Activated B cell treated with CpG ODN at 0.5 μM for 24 hours (primary cell): Measurements from ENCODE around the gene LRFN5. TPM values are rescaled to one million over a fixed set of nuclear protein-coding genes. Genes with fewer than 3 reads are reported as not detected.

Source experiments
- ATAC-seq: fragments of 200-7000 bp; cut with Tn5 transposase; one replicate; pipeline ENCODE4 v1.10.0; 2021; ENCODE audit warnings: low read depth, mild to moderate bottlenecking, moderate library complexity
- CTCF ChIA-PET: fragments of 350-600 bp; sonication (Branson Sonifier 250); formaldehyde crosslinking; loops from one replicate; lab custom pipeline; 2021; ENCODE audit warnings: antibody characterized with exemption; lab: Charles Lee
- POLR2A ChIA-PET: fragments of 350-600 bp; sonication (Branson Sonifier 250); formaldehyde crosslinking; loops from one replicate; lab custom pipeline; 2021; ENCODE audit warnings: antibody characterized with exemption; lab: Charles Lee
- DNase-seq: peaks from one replicate; pipeline ENCODE4 v3.0.0; 2022
- H3K27ac Mint-ChIP-seq: one replicate; pipeline ENCODE4 v1.8.0; 2020; ENCODE audit warnings: mixed read lengths
- H3K27me3 Mint-ChIP-seq: one replicate; pipeline ENCODE4 v1.8.0; 2021; ENCODE audit warnings: mixed read lengths
- H3K36me3 Mint-ChIP-seq: one replicate; pipeline ENCODE4 v1.8.0; 2021; ENCODE audit warnings: low read depth, mixed read lengths
- H3K4me1 Mint-ChIP-seq: one replicate; pipeline ENCODE4 v1.8.0; 2021; ENCODE audit warnings: mixed read lengths
- H3K4me3 Mint-ChIP-seq: one replicate; pipeline ENCODE4 v1.8.0; 2020; ENCODE audit warnings: mild to moderate bottlenecking, mixed read lengths
- H3K9me3 Mint-ChIP-seq: one replicate; pipeline ENCODE4 v1.8.0; 2020; ENCODE audit warnings: mixed read lengths
- intact Hi-C: fragments of 100-400 bp; cut with micrococcal nuclease; formaldehyde crosslinking; loops from one replicate; pipeline ENCODE4 v1.15.1; 2024
- total RNA-seq: library from RNA; stranded (reverse); gene quantifications from 2 replicates; pipeline ENCODE4 v1.2.3, GENCODE V29; 2022
- TF ChIP-seq, protein P1 (sequence below): fragments of 200-600 bp; IDR thresholded peaks from one replicate; pipeline ENCODE4 v1.8.0; 2022; ENCODE audit warnings: antibody characterized with exemption, mild to moderate bottlenecking

The LRFN5 gene
- total RNA-seq, 1 donor from 2014 or later, result 0.11 TPM

GRCh38 chr14:41636492-41637392 is 30.1 kb downstream of the LRFN5 start:
- H3K36me3 Mint-ChIP-seq, result no peaks in the 10 kb centered on the region
- no peaks in the 10 kb centered on the region for H3K9me3 Mint-ChIP-seq
- H3K27me3 Mint-ChIP-seq, result no peaks in the 10 kb centered on the region
- H3K27ac Mint-ChIP-seq, result no peak overlapping the region
- H3K4me3 Mint-ChIP-seq, result no peak overlapping the region
- ATAC-seq (no peak), DNase-seq (no peak)
- TF ChIP-seq, protein P1, sequence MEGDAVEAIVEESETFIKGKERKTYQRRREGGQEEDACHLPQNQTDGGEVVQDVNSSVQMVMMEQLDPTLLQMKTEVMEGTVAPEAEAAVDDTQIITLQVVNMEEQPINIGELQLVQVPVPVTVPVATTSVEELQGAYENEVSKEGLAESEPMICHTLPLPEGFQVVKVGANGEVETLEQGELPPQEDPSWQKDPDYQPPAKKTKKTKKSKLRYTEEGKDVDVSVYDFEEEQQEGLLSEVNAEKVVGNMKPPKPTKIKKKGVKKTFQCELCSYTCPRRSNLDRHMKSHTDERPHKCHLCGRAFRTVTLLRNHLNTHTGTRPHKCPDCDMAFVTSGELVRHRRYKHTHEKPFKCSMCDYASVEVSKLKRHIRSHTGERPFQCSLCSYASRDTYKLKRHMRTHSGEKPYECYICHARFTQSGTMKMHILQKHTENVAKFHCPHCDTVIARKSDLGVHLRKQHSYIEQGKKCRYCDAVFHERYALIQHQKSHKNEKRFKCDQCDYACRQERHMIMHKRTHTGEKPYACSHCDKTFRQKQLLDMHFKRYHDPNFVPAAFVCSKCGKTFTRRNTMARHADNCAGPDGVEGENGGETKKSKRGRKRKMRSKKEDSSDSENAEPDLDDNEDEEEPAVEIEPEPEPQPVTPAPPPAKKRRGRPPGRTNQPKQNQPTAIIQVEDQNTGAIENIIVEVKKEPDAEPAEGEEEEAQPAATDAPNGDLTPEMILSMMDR, result no peak
- no peaks in the 10 kb centered on the region for H3K4me1 Mint-ChIP-seq
- intact Hi-C loops, result no loop called here
- ChIA-PET CTCF (no interaction called here), POLR2A (no interaction called here)

- Mint-ChIP-seq H3K27me3 (no peaks in the 10 kb centered on the region), H3K9me3 (no peaks in the 10 kb centered on the region), H3K4me3 (no peak overlapping the region), H3K36me3 (no peaks in the 10 kb centered on the region), H3K27ac (no peak overlapping the region), H3K4me1 (no peaks in the 10 kb centered on the region)
- intact Hi-C loops, result no loop called here
- ChIA-PET POLR2A (no interaction called here), CTCF (no interaction called here)
- DNase-seq (no peak), ATAC-seq (no peak)
- TF ChIP-seq, protein P1, result no peak
Observed at GRCh38 chr14:41641690-41642089, 35.0 kb downstream of the LRFN5 start.

DNA sequence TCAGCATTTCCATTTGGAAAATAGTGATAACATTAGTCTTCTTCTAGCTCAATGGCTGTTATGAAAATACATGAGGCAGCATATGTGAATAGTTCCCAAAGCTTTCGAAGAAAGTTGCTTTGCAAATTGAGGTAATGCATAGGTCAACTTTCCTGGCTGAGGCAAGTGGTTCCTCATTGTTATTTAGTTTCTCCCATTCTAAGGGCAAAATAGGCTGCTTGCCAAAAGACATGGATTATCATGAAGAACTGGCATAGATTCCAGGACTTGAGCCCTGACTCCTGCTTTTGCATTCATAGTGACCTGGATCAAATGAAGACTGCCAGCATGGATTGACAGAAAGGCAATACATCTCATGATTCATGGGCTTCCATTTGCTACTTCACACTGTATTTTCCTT is 35.7 kb downstream of the LRFN5 start:
- Mint-ChIP-seq H3K27me3 (no peaks in the 10 kb centered on the region), H3K9me3 (no peaks in the 10 kb centered on the region)
- CTCF ChIA-PET, result no interaction called here

DNA sequence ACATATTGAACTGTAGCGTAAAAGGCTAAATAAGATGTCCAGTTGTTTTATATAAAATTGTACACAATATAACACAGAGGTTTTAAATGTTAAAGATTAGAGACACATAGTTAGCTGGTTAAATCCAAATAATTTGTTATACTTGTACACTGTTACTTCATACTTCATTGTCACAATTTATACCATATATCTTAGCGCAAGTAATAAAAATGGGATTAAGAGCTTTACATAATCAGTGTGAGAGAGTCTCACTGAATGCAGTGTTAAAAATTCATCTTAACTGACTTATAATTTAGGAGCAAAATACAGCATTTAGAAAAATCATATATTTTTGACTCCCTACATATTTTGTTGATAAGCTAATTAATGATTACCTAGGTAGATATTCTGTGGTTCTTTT is 36.1 kb downstream of the LRFN5 start:
- Mint-ChIP-seq H3K4me1 (no peaks in the 10 kb centered on the region), H3K9me3 (no peaks in the 10 kb centered on the region), H3K36me3 (no peaks in the 10 kb centered on the region), H3K4me3 (no peak overlapping the region), H3K27me3 (no peaks in the 10 kb centered on the region), H3K27ac (no peak overlapping the region)
- DNase-seq (no peak), ATAC-seq (no peak)
- TF ChIP-seq, protein P1, result no peak
- intact Hi-C loops, result no loop called here
- ChIA-PET POLR2A (no interaction called here), CTCF (no interaction called here)

More for the DNA sequence above, 35.7 kb downstream of the LRFN5 start:
- Mint-ChIP-seq H3K36me3 (no peaks in the 10 kb centered on the region), H3K4me1 (no peaks in the 10 kb centered on the region), H3K27ac (no peak overlapping the region), H3K4me3 (no peak overlapping the region)
- intact Hi-C loops, result no loop called here
- DNase-seq (no peak), ATAC-seq (no peak)
- POLR2A ChIA-PET, result no interaction called here
- TF ChIP-seq, protein P1, result no peak

- no peak for DNase-seq
- no peak overlapping the region for H3K27ac Mint-ChIP-seq
- H3K36me3 Mint-ChIP-seq, result no peaks in the 10 kb centered on the region
- TF ChIP-seq, protein P1, result no peak
- no peaks in the 10 kb centered on the region for H3K9me3 Mint-ChIP-seq
- ATAC-seq, result no peak
- intact Hi-C loops, result no loop called here
- ChIA-PET POLR2A (no interaction called here), CTCF (no interaction called here)
- no peaks in the 10 kb centered on the region for H3K27me3 Mint-ChIP-seq
- H3K4me1 Mint-ChIP-seq, result no peaks in the 10 kb centered on the region
- H3K4me3 Mint-ChIP-seq, result no peak overlapping the region
Observed at GRCh38 chr14:41644606-41645005, 37.9 kb downstream of the LRFN5 start.
